Fibroblast of skin of abdomen (primary cell): ENCODE measurements around the gene TP53BP1. TPM values are rescaled to one million over a fixed set of nuclear protein-coding genes. Genes with fewer than 3 reads are reported as not detected.

Source experiments
- DNase-seq: peaks from one replicate; pipeline ENCODE4 v3.0.0-alpha.2; 2013
- polyA plus RNA-seq, 2 experiments: library from polyadenylated mRNA; unstranded; fragments of 120-200 nt; gene quantifications; one replicate each; pipeline ENCODE4 v1.2.1, GENCODE V29; 2013; ENCODE audit not compliant: insufficient read length in 2 of 2

The TP53BP1 gene, protein sequence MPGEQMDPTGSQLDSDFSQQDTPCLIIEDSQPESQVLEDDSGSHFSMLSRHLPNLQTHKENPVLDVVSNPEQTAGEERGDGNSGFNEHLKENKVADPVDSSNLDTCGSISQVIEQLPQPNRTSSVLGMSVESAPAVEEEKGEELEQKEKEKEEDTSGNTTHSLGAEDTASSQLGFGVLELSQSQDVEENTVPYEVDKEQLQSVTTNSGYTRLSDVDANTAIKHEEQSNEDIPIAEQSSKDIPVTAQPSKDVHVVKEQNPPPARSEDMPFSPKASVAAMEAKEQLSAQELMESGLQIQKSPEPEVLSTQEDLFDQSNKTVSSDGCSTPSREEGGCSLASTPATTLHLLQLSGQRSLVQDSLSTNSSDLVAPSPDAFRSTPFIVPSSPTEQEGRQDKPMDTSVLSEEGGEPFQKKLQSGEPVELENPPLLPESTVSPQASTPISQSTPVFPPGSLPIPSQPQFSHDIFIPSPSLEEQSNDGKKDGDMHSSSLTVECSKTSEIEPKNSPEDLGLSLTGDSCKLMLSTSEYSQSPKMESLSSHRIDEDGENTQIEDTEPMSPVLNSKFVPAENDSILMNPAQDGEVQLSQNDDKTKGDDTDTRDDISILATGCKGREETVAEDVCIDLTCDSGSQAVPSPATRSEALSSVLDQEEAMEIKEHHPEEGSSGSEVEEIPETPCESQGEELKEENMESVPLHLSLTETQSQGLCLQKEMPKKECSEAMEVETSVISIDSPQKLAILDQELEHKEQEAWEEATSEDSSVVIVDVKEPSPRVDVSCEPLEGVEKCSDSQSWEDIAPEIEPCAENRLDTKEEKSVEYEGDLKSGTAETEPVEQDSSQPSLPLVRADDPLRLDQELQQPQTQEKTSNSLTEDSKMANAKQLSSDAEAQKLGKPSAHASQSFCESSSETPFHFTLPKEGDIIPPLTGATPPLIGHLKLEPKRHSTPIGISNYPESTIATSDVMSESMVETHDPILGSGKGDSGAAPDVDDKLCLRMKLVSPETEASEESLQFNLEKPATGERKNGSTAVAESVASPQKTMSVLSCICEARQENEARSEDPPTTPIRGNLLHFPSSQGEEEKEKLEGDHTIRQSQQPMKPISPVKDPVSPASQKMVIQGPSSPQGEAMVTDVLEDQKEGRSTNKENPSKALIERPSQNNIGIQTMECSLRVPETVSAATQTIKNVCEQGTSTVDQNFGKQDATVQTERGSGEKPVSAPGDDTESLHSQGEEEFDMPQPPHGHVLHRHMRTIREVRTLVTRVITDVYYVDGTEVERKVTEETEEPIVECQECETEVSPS (N-terminal part only)
- polyA plus RNA-seq (2013, experiment 1 of 2; ENCODE audit: insufficient read length), result 42.1 TPM
- polyA plus RNA-seq (2013, experiment 2 of 2; ENCODE audit: insufficient read length), result 42.8 TPM

DNA sequence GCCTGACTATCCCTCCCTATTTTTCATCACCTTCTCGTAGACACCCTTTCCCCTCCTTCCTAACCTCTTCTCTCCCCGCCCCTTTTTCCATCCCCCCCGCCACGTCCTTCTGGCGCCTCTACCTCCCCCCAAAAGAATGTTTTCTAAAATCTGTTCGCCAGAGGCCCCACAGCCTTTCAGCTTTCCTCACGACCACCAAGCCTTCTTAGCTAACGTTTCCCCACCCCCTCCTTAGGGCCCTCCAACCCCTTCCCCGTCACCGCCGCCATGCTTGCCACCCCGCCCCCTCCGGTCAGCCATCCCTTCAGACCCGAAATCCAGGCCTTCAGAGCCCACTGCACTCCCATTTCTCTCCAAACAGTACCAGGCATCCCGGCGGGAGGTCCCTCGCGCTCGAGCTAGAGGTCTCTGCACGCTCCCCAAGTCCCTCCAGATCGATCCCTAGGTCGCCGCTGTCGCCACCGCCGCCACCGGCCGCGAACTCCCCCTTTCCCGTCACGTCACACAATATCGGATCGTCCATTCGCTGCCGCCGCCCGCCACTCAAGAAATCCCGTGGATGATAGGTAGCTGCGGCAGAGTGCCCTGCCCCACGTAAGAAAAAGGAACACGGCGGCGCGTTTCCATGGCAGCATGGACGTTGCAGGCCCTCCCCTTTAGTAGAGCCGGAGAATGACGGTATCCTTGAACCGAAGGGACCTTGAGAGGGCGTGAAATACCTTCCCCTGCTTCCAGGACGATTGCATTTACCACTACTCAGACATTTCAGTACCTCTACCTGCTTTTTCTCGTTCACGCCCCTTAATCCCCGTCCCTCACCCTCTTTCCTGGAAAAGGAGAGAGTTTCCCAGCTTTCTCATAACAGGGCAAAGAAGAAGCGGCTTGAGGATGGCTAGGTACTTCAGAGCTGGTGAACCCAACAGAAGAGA, at the start of gene TP53BP1:
TP53BP1 (minus strand) TSS at position 484 of the 929 bp plus-strand sequence; CDS start at position 371, 113 bp downstream.
- peak; percentile 95 for DNase-seq

DNA sequence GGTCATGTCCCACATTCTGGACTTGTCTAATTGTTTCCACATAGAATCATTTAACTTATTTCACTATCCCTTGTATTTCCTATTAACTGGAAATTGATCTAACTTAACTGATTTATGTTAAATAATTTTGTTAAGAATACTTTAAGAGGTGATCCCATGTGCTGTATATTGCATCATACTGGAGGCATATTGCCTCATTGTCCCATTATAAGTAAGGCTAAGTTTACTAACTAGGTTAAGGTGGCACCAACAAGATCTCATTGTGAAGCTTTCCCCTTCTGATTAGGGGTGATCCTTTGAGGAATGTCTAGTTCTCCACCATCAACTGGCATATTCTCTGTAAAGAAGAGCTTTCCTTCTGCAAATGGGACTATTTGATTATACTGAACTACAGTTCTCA, 48.8 kb upstream of the TP53BP1 start:
- no peak for DNase-seq

DNA sequence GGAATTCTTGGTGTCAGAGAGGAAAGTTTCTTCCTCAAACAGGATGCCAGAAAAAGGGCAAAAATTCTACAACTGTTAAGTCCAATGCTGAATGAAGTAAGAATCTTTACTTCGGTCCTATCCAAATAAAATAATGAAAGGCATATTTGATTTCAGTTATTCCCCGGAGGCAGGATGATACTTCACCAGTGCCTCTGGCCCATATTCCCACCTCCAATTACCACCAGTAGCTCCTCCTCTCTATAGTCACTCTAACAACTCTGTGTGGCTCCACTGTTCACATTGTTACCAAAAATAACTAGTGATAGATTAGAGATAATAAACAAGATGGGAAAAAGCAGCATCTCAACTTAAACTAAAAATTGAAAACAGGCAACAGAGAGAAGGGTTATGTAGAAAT, 45.1 kb upstream of the TP53BP1 start:
- DNase-seq, result no peak

DNA sequence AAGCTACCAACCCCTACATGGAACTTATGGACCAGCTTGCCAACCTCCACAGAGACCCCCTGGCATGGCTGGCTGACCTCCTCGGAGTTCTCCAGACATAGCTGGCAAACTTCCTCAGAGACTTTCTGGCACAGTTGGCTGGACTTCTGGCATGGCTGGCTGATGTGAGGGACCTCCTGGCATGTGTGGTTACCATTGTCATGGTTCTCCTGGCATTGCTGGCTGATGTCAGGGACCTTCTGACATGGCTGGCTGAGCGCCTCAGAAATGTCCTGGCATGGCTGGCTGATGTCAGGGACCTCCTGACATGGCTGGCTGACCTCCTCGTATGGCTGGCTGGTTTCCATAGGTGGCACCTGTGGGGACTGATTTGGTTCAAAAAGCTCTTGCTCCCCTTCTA, 41.9 kb upstream of the TP53BP1 start:
- no peak for DNase-seq

DNA sequence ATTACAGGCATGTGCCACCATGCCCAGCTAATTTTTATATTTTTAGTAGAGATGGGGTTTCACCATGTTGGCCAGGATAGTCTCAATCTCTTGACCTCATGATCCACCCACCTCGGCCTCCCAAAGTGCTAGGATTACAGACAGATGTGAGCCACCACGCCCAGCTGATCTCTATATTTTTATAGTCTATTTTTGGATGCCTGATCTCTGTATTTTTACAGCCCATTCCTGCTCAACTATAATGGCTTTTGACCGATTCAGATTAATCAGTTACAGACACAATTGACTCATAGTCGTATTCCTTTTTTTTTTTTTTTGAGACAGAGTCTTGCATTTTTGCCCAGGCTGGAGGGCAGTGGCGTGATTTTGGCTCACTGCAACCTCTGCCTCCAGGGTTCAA, 39.9 kb upstream of the TP53BP1 start:
- peak; percentile 42 for DNase-seq

DNA sequence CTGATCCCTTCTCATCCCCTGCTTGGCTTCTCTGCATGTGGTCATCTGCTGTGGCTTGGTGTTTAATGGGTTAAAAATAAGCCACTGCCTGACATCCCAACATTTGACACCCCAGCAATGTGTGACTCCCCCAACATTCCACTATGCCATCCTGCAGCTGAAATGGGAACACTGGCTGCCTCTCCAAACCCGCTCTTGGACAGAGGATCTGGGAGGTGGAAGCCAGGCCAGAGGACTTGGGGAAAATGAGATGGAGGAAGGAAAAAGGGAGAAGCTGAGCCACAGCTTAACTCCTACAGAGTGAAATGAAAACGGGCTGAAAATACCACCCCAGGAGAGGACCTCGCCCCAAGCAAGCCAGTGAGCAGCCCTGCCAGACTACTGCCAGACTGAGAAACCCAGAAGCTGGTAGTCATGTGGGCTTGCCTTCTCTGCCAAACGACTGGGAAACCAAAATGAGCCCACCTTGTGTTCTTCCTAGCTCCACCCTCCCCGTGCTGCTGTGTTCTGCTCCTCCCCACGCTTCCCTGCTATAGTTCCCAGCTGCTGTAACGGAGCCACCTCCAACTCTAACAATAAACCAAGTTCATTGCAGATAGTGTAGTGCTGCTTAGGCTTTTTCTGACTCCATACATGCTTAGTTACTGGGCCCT, 38.2 kb upstream of the TP53BP1 start:
- no peak for DNase-seq

DNA sequence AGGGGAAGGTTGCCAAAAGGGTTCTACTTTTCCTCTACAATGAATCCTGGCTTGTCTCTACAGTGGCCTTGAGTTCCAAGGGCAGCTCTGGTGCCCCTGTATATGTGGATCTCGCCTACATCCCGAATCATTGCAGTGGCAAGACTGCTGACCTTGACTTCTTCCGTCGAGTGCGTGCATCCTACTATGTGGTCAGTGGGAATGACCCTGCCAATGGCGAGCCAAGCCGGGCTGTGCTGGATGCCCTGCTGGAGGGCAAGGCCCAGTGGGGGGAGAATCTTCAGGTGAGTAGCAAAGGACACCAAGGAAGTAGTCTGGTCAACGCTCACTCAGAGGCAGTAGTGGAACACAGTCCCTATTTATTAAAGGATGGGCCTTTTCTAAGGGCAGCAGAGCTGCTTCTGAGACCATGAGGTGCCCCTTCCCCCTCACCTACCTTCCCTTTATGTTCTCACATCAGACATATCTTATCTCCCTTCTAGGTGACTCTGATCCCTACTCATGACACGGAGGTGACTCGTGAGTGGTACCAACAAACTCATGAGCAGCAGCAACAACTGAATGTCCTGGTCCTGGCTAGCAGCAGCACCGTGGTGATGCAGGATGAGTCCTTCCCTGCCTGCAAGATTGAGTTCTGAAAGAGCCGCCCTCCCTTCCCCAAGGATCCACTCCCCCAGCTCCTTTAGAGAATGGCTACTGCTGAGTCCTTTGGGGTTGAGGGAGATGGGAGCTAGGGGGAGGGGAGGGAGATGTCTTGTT, 36.8 kb upstream of the TP53BP1 start:
- no peak for DNase-seq

DNA sequence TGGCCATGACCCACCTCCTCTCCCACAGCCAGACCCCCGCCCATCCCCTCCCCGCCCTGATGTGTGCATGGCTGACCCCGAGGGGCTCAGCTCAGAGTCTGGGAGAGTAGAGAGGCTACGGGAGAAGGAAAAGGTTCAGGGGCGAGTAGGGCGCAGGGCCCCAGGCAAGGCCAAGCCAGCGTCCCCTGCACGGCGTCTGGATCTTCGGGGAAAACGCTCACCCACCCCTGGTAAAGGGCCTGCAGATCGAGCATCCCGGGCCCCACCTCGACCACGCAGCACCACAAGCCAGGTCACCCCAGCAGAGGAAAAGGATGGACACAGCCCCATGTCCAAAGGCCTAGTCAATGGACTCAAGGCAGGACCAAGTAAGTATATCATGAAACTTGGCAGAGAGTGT, 36.2 kb upstream of the TP53BP1 start:
- DNase-seq, result no peak

DNA sequence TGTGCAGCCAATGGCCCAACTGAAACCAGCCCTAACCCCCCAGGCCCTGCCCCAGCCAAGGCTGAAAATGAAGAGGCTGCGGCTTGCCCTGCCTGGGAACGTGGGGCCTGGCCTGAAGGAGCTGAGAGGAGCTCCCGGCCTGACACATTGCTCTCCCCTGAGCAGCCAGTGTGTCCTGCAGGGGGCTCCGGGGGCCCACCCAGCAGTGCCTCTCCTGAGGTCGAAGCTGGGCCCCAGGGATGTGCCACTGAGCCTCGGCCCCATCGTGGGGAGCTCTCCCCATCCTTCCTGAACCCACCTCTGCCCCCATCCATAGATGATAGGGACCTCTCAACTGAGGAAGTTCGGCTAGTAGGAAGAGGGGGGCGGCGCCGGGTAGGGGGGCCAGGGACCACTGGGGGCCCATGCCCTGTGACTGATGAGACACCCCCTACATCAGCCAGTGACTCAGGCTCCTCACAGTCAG, 35.6 kb upstream of the TP53BP1 start:
- no peak for DNase-seq

DNA sequence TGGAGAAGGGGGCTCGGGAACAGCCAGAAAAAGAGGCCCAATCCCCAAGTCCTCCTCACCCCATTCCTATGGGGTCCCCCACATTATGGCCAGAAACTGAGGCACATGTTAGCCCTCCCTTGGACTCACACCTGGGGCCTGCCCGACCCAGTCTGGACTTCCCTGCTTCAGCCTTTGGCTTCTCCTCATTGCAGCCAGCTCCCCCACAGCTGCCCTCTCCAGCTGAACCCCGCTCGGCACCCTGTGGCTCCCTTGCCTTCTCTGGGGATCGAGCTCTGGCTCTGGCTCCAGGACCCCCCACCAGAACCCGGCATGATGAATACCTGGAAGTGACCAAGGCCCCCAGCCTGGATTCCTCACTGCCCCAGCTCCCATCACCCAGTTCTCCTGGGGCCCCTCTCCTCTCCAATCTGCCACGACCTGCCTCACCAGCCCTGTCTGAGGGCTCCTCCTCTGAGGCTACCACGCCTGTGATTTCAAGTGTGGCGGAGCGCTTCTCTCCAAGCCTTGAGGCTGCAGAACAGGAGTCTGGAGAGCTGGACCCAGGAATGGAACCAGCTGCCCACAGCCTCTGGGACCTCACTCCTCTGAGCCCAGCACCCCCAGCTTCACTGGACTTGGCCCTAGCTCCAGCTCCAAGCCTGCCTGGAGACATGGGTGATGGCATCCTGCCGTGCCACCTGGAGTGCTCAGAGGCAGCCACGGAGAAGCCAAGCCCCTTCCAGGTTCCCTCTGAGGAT, 35.0 kb upstream of the TP53BP1 start:
- no peak for DNase-seq

DNA sequence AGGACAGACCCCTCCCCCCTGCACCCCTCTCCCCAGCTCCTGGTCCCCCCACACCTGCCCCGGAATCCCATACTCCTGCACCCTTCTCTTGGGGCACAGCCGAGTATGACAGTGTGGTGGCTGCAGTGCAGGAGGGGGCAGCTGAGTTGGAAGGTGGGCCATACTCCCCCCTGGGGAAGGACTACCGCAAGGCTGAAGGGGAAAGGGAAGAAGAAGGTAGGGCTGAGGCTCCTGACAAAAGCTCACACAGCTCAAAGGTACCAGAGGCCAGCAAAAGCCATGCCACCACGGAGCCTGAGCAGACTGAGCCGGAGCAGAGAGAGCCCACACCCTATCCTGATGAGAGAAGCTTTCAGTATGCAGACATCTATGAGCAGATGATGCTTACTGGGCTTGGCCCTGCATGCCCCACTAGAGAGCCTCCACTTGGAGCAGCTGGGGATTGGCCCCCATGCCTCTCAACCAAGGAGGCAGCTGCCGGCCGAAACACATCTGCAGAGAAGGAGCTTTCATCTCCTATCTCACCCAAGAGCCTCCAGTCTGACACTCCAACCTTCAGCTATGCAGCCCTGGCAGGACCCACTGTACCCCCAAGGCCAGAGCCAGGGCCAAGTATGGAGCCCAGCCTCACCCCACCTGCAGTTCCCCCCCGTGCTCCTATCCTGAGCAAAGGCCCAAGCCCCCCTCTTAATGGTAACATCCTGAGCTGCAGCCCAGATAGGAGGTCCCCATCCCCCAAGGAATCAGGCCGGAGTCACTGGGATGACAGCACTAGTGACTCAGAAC, 34.3 kb upstream of the TP53BP1 start:
- no peak for DNase-seq

DNA sequence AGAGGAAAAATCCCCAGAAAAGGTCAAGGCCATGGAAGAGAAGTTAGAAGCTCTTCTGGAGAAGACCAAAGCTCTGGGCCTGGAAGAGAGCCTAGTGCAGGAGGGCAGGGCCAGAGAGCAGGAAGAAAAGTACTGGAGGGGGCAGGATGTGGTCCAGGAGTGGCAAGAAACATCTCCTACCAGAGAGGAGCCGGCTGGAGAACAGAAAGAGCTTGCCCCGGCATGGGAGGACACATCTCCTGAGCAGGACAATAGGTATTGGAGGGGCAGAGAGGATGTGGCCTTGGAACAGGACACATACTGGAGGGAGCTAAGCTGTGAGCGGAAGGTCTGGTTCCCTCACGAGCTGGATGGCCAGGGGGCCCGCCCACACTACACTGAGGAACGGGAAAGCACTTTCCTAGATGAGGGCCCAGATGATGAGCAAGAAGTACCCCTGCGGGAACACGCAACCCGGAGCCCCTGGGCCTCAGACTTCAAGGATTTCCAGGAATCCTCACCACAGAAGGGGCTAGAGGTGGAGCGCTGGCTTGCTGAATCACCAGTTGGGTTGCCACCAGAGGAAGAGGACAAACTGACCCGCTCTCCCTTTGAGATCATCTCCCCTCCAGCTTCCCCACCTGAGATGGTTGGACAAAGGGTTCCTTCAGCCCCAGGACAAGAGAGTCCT, 33.4 kb upstream of the TP53BP1 start:
- DNase-seq, result no peak

DNA sequence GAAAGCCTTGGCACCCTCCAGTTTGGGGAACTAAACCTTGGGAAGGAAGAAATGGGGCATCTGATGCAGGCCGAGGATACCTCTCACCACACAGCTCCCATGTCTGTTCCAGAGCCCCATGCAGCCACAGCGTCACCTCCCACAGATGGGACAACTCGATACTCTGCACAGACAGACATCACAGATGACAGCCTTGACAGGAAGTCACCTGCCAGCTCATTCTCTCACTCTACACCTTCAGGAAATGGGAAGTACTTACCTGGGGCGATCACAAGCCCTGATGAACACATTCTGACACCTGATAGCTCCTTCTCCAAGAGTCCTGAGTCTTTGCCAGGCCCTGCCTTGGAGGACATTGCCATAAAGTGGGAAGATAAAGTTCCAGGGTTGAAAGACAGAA, 32.2 kb upstream of the TP53BP1 start:
- no peak for DNase-seq

DNA sequence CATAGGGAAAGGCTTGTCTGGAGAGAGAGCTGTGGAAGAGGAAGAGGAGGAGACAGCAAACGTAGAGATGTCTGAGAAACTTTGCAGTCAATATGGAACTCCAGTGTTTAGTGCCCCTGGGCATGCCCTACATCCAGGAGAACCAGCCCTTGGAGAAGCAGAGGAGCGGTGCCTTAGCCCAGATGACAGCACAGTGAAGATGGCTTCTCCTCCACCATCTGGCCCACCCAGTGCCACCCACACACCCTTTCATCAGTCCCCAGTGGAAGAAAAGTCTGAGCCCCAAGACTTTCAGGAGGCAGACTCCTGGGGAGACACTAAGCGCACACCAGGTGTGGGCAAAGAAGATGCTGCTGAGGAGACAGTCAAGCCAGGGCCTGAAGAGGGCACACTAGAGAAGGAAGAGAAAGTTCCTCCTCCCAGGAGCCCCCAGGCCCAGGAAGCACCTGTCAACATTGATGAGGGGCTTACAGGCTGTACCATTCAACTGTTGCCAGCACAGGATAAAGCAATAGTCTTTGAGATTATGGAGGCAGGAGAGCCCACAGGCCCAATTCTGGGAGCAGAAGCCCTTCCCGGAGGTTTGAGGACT, 31.4 kb upstream of the TP53BP1 start:
- no peak for DNase-seq

DNA sequence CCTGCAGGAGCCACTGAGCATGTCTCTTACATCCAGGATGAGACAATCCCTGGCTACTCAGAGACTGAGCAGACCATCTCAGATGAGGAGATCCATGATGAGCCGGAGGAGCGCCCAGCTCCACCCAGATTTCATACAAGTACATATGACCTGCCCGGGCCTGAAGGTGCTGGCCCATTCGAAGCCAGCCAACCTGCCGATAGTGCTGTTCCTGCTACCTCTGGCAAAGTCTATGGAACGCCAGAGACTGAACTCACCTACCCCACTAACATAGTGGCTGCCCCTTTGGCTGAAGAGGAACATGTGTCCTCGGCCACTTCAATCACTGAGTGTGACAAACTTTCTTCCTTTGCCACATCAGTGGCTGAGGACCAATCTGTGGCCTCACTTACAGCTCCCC, 30.7 kb upstream of the TP53BP1 start:
- no peak for DNase-seq

DNA sequence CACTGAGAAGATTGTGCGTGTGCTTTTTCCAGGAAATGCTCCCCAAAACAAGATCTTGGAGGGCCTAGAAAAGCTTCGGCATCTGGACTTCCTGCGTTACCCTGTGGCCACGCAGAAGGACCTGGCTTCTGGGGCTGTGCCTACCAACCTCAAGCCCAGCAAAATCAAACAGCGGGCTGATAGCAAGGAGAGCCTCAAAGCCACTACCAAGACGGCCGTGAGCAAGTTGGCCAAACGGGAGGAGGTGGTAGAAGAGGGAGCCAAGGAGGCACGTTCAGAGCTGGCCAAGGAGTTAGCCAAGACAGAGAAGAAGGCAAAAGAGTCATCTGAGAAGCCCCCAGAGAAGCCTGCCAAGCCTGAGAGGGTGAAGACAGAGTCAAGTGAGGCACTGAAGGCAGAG, 29.3 kb upstream of the TP53BP1 start:
- no peak for DNase-seq

DNA sequence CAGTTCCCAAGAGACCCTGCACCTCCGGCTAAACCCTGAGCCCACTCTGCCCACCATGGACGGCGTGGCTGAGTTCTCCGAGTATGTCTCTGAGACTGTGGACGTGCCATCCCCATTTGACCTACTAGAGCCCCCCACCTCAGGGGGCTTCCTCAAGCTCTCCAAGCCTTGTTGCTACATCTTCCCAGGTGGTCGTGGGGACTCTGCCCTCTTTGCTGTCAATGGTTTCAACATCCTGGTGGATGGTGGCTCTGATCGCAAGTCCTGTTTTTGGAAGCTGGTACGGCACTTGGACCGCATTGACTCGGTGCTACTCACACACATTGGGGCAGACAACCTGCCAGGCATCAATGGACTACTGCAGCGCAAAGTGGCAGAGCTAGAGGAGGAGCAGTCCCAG, 28.5 kb upstream of the TP53BP1 start:
- DNase-seq, result no peak
